ENCODE data around the gene SPOUT1.
A peak's percentile ranks its signal among the peaks of the same experiment; 100 is the strongest.

The SPOUT1 gene

GRCh38 chr9:128836509-128837145, 7.0 kb upstream of the SPOUT1 start:
- no peak for DNase-seq (ENCODE audit: low spot score)

- no peak for DNase-seq (ENCODE audit: low spot score)
Observed at GRCh38 chr9:128835246-128836210, 5.9 kb upstream of the SPOUT1 start.

GRCh38 chr9:128833696-128834095, 4.1 kb upstream of the SPOUT1 start:
- no peak for DNase-seq (ENCODE audit: low spot score)

- DNase-seq (ENCODE audit: low spot score): no peak
Observed at GRCh38 chr9:128828719-128829452, 708 bp downstream of the SPOUT1 start.

GRCh38 chr9:128828267-128828666, 1.3 kb downstream of the SPOUT1 start:
- DNase-seq (ENCODE audit: low spot score): no peak

- no peak for DNase-seq (ENCODE audit: low spot score)
Observed at GRCh38 chr9:128825923-128826700, 3.5 kb downstream of the SPOUT1 start.

- DNase-seq (ENCODE audit: low spot score): no peak
Observed at GRCh38 chr9:128824911-128825310, 4.7 kb downstream of the SPOUT1 start.

GRCh38 chr9:128823903-128824406, 5.6 kb downstream of the SPOUT1 start:
- DNase-seq (ENCODE audit: low spot score): no peak

GRCh38 chr9:128823362-128823902, 6.2 kb downstream of the SPOUT1 start:
- no peak for DNase-seq (ENCODE audit: low spot score)

GRCh38 chr9:128822407-128823042, 7.1 kb downstream of the SPOUT1 start:
- no peak for DNase-seq (ENCODE audit: low spot score)

GRCh38 chr9:128821584-128822406, 7.8 kb downstream of the SPOUT1 start:
- DNase-seq (ENCODE audit: low spot score): no peak

GRCh38 chr9:128820665-128821583, 8.7 kb downstream of the SPOUT1 start:
- no peak for DNase-seq (ENCODE audit: low spot score)

- DNase-seq (ENCODE audit: low spot score): peak; percentile 58
Observed at GRCh38 chr9:128819716-128820664, 9.6 kb downstream of the SPOUT1 start.

GRCh38 chr9:128818839-128819715, 10.5 kb downstream of the SPOUT1 start:
- peak; percentile 28 for DNase-seq (ENCODE audit: low spot score)

GRCh38 chr9:128818099-128818838, 11.3 kb downstream of the SPOUT1 start, which contains the start of gene ENDOG:
TSS of gene ENDOG (plus strand) at chr9:128818500. CDS start at chr9:128818685, 185 bp downstream.
- peak; percentile 100 for DNase-seq (ENCODE audit: low spot score)

GRCh38 chr9:128810873-128811272, 18.7 kb downstream of the SPOUT1 start:
- no peak for DNase-seq (ENCODE audit: low spot score)

All from AG08395 (cell line).